ENCODE results near the gene CGA. TPM values are rescaled to one million over a fixed set of nuclear protein-coding genes. Genes with fewer than 3 reads are reported as not detected.

Gene CGA
- total RNA-seq, 6 experiments from 2014 or later = 0.78 to 1.5 (median 1.1) TPM

DNA sequence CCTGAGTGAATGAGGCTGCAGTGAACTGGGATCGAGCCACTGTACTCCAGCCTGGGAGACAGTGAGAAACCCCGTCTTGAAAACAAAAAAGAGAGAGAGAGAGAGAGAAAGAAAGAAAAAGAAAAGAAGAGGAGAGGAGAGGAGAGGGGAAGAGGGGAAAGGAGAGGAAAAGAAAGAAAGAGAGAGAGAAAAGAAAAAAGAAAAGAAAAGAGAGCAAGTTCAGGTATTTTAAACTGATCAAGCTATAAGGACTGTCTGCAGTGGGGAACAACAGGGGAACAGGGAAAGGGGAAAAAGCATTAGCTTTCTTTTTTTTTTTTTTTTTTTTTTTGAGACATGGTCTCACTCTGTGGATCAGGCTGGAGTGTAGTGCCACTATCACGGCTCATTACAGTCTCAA is 2.5 kb downstream of the CGA start:
- Mint-ChIP-seq H3K36me3 (ENCODE audit: low read depth) (no peaks in the 10 kb centered on the region), H3K9me3 (no peaks in the 10 kb centered on the region), H3K27ac (peak overlapping the region; percentile 51), H3K27me3 (ENCODE audit: insufficient read depth) (peaks cover 3% of the 10 kb centered on the region), H3K4me3 (no peak overlapping the region; the same call in 1 of the 2 replicates), H3K4me1 (ENCODE audit: low read depth) (peaks cover 35% of the 10 kb centered on the region)
- TF ChIP-seq, protein P1, sequence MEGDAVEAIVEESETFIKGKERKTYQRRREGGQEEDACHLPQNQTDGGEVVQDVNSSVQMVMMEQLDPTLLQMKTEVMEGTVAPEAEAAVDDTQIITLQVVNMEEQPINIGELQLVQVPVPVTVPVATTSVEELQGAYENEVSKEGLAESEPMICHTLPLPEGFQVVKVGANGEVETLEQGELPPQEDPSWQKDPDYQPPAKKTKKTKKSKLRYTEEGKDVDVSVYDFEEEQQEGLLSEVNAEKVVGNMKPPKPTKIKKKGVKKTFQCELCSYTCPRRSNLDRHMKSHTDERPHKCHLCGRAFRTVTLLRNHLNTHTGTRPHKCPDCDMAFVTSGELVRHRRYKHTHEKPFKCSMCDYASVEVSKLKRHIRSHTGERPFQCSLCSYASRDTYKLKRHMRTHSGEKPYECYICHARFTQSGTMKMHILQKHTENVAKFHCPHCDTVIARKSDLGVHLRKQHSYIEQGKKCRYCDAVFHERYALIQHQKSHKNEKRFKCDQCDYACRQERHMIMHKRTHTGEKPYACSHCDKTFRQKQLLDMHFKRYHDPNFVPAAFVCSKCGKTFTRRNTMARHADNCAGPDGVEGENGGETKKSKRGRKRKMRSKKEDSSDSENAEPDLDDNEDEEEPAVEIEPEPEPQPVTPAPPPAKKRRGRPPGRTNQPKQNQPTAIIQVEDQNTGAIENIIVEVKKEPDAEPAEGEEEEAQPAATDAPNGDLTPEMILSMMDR (IDR thresholded peaks at IDR 0.05) = no peak
- DNase-seq = no peak

DNA sequence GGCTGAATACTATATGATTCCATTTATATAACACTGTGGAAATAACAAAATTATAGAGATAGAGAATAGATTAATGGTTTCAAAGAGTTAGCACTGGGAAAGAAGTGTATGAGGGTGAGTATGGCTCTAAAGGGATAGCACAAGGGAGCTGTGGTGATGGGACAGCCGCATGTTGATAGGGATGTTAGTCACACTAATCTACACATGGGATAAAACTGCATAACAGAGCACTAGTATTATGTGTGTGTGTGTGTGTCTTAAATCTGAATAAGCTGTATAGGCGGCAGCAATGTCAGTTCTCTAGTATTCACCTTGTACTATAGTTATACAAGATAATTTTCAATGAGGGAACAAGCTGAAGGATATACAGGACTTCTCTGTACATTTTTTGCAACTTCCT is 5.8 kb downstream of the CGA start:
- TF ChIP-seq, protein P1 (IDR thresholded peaks at IDR 0.05) = no peak
- no peak for DNase-seq
- Mint-ChIP-seq H3K4me3 (no peak overlapping the region), H3K4me1 (ENCODE audit: low read depth) (peaks cover 22% of the 10 kb centered on the region), H3K27me3 (ENCODE audit: insufficient read depth) (peaks cover 4% of the 10 kb centered on the region), H3K9me3 (no peaks in the 10 kb centered on the region), H3K27ac (no peak overlapping the region), H3K36me3 (ENCODE audit: low read depth) (no peaks in the 10 kb centered on the region)

DNA sequence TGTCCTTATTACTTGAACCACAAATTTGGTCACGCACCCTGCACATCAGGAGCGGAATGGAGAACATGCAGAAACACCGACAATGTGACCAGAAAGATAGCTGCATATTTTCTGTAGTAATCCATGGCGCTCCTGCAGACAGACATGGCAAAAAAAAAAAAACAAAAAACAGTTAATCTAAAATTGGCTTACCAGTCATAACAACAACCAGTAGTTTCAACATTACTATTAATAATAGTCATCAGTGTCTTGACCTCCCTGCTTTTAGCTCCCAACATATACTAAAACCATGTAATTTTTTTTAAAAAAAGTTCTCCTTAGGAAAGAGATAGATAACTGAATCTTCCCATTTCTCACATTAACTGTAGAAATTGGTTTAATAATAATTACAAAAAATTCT is 6.8 kb downstream of the CGA start:
- no peak for DNase-seq
- H3K36me3 Mint-ChIP-seq (ENCODE audit: low read depth) = no peaks in the 10 kb centered on the region
- peaks cover 11% of the 10 kb centered on the region for H3K4me1 Mint-ChIP-seq (ENCODE audit: low read depth)
- TF ChIP-seq, protein P1 (IDR thresholded peaks at IDR 0.05) = no peak
- no peaks in the 10 kb centered on the region for H3K9me3 Mint-ChIP-seq
- no peak overlapping the region for H3K27ac Mint-ChIP-seq
- H3K27me3 Mint-ChIP-seq (ENCODE audit: insufficient read depth) = peaks cover 4% of the 10 kb centered on the region
- no peak overlapping the region for H3K4me3 Mint-ChIP-seq

DNA sequence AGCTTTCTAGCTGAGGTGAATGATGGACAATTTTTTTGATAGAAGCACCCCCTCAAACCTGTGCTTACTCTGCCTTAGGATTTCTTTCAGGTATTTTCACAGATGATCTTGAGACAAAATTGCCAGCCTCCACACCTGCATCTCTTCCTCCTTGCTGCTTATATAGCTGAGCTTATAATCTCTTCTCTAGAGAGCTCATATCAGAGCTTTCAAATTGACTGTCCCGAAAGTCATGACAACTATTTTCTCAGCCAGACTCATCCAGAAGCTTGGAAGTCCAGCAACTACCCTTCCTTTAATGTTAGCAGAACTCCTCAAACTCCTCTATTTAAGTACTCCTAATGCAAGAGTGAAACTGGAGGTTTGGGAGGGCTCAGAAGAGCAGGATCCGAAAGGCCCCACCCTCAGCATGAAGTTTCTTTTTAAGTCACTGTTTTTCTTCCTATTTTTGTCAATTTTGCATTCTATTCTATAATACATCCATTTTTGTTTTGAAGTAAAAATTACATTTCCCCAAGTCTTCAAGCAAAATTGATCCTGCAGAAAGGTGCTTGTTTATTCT is 12.7 kb downstream of the CGA start:
- Mint-ChIP-seq H3K4me1 (ENCODE audit: low read depth) (no peaks in the 10 kb centered on the region), H3K27me3 (ENCODE audit: insufficient read depth) (peaks cover 8% of the 10 kb centered on the region), H3K36me3 (ENCODE audit: low read depth) (no peaks in the 10 kb centered on the region), H3K27ac (no peak overlapping the region), H3K9me3 (no peaks in the 10 kb centered on the region), H3K4me3 (no peak overlapping the region)
- no peak for DNase-seq
- TF ChIP-seq, protein P1 (IDR thresholded peaks at IDR 0.05) = no peak

DNA sequence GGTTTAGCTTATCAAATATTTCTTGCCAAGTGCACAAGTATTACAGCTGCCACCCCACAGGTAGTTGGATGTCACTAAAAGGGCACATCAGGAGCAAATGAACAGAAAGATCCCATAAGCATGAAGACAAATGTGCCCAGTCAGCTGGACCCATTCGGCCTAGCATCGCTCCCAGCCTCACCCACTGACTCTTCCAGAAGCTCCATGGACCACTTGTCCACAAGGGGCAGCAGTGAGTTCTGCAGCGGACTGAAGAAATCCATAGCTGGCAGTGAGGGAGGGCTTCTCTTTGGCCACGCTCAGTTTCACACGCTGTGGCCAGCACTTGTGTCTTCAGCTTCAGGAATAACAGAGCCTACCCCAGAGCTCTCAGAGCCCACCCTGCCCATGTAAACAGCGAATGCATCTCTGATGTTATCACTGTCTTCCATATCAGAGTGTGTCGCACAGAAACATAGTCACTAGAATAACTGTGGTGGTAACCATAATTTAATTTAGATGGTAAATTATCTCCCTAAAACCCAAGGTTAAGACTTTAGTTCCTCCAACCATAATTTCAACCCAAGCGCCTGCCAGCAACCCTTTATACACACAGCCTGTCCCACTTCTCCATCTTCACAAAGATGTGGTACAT is 15.8 kb downstream of the CGA start:
- Mint-ChIP-seq H3K36me3 (ENCODE audit: low read depth) (no peaks in the 10 kb centered on the region), H3K9me3 (no peaks in the 10 kb centered on the region), H3K27me3 (ENCODE audit: insufficient read depth) (peaks cover 8% of the 10 kb centered on the region), H3K27ac (no peak overlapping the region), H3K4me1 (ENCODE audit: low read depth) (no peaks in the 10 kb centered on the region), H3K4me3 (no peak overlapping the region)
- TF ChIP-seq, protein P1 (IDR thresholded peaks at IDR 0.05) = peak; percentile 87
- DNase-seq = peak; percentile 52

Measured in HFFc6 (cell line).